SK-N-SH (cell line): Measurements from ENCODE around the gene ZCCHC7.

Experiments
- EP300 ChIP-seq, 2 experiments: IDR thresholded peaks; 2 replicates each; pipeline versions ENCODE4 v1.4.0 to v1.6.1; 2012; ENCODE audit warnings: borderline replicate concordance in 1 of 2, low read depth in 1 of 2, low read length in 1 of 2
- EZH2phosphoT487 ChIP-seq: fragments of 200-600 bp; sonication (generic); IDR thresholded peaks from 2 replicates; pipeline ENCODE4 v1.6.1; 2017; ENCODE audit warnings: low read depth, mixed run types, mild to moderate bottlenecking, antibody characterized with exemption, moderate library complexity, borderline replicate concordance
- MEF2A ChIP-seq: IDR thresholded peaks from 2 replicates; pipeline ENCODE4 v1.4.0; 2012; ENCODE audit warnings: low read depth, borderline replicate concordance
- RAD21 ChIP-seq: IDR thresholded peaks from 2 replicates; pipeline ENCODE4 v1.6.1; 2012; ENCODE audit warnings: mild to moderate bottlenecking, low read length
- RXRA ChIP-seq: IDR thresholded peaks from 2 replicates; pipeline ENCODE4 v1.4.0; 2012; ENCODE audit warnings: low read depth, mild to moderate bottlenecking, borderline replicate concordance
- TAF1 ChIP-seq: IDR thresholded peaks from 2 replicates; pipeline ENCODE4 v1.6.1; 2012; ENCODE audit warnings: low read depth, mild to moderate bottlenecking, low read length, moderate library complexity, borderline replicate concordance
- YY1 ChIP-seq: IDR thresholded peaks from 2 replicates; pipeline ENCODE4 v1.4.0; 2012; ENCODE audit warnings: low read depth, mild to moderate bottlenecking
- TF ChIP-seq, protein P1 (sequence below): IDR thresholded peaks from 2 replicates; pipeline ENCODE4 v1.4.0; 2012; ENCODE audit warnings: low read depth
- TF ChIP-seq, protein P2 (sequence below): IDR thresholded peaks from 2 replicates; pipeline ENCODE4 v1.6.1; 2012; ENCODE audit warnings: mild to moderate bottlenecking, low read depth, low read length, moderate library complexity
- TF ChIP-seq, protein P3 (sequence below): fragments of 200-600 bp; sonication (generic); IDR thresholded peaks from 2 replicates; pipeline ENCODE4 v1.6.1; 2017; ENCODE audit warnings: antibody characterized with exemption, mild to moderate bottlenecking, moderate library complexity
- TF ChIP-seq, protein P4 (sequence below): fragments of 150-350 bp; IDR thresholded peaks from 2 replicates; pipeline ENCODE4 v1.6.1; 2017; ENCODE audit warnings: antibody characterized with exemption, low read length, low read depth, borderline replicate concordance
- TF ChIP-seq, protein P5 (sequence below): IDR thresholded peaks from 2 replicates; pipeline ENCODE4 v1.4.0; 2012; ENCODE audit warnings: low read depth, borderline replicate concordance
- TF ChIP-seq, protein P6 (sequence below): fragments of 150-350 bp; IDR thresholded peaks from 2 replicates; pipeline ENCODE4 v1.6.1; 2016; ENCODE audit warnings: mild to moderate bottlenecking, low read depth, low read length

DNA sequence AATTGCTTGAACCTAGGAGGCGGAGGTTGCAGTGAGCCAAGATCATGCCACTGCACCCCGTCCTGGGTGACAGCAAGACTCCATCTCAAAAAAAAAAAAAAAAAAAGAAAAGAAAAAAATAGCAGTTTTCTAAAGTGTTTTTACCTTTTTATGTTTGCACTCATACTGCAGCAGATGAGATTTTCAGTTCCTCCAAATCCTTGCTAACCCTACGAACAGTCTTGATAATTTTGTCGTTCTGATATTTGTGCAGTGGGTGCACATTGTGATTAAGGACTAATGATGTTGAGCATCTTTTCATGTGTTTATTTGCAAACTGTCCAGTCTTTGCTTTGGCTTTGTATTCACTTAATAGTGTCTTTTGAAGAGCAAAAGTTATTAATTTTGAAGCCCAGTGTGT lies 42.9 kb downstream of the ZCCHC7 start:
- TF ChIP-seq, protein P1, sequence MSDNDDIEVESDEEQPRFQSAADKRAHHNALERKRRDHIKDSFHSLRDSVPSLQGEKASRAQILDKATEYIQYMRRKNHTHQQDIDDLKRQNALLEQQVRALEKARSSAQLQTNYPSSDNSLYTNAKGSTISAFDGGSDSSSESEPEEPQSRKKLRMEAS, result no peak
- TF ChIP-seq EP300 (IDR thresholded peaks at IDR 0.05; ENCODE audit: borderline replicate concordance in 1 of 2, low read depth in 1 of 2, low read length in 1 of 2), result no peak
- TF ChIP-seq, protein P2, sequence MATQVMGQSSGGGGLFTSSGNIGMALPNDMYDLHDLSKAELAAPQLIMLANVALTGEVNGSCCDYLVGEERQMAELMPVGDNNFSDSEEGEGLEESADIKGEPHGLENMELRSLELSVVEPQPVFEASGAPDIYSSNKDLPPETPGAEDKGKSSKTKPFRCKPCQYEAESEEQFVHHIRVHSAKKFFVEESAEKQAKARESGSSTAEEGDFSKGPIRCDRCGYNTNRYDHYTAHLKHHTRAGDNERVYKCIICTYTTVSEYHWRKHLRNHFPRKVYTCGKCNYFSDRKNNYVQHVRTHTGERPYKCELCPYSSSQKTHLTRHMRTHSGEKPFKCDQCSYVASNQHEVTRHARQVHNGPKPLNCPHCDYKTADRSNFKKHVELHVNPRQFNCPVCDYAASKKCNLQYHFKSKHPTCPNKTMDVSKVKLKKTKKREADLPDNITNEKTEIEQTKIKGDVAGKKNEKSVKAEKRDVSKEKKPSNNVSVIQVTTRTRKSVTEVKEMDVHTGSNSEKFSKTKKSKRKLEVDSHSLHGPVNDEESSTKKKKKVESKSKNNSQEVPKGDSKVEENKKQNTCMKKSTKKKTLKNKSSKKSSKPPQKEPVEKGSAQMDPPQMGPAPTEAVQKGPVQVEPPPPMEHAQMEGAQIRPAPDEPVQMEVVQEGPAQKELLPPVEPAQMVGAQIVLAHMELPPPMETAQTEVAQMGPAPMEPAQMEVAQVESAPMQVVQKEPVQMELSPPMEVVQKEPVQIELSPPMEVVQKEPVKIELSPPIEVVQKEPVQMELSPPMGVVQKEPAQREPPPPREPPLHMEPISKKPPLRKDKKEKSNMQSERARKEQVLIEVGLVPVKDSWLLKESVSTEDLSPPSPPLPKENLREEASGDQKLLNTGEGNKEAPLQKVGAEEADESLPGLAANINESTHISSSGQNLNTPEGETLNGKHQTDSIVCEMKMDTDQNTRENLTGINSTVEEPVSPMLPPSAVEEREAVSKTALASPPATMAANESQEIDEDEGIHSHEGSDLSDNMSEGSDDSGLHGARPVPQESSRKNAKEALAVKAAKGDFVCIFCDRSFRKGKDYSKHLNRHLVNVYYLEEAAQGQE, result no peak
- TF ChIP-seq, protein P3, sequence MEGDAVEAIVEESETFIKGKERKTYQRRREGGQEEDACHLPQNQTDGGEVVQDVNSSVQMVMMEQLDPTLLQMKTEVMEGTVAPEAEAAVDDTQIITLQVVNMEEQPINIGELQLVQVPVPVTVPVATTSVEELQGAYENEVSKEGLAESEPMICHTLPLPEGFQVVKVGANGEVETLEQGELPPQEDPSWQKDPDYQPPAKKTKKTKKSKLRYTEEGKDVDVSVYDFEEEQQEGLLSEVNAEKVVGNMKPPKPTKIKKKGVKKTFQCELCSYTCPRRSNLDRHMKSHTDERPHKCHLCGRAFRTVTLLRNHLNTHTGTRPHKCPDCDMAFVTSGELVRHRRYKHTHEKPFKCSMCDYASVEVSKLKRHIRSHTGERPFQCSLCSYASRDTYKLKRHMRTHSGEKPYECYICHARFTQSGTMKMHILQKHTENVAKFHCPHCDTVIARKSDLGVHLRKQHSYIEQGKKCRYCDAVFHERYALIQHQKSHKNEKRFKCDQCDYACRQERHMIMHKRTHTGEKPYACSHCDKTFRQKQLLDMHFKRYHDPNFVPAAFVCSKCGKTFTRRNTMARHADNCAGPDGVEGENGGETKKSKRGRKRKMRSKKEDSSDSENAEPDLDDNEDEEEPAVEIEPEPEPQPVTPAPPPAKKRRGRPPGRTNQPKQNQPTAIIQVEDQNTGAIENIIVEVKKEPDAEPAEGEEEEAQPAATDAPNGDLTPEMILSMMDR, result no peak
- no peak for TF ChIP-seq EZH2phosphoT487
- no peak for TF ChIP-seq YY1
- no peak for TF ChIP-seq TAF1
- TF ChIP-seq, protein P4, sequence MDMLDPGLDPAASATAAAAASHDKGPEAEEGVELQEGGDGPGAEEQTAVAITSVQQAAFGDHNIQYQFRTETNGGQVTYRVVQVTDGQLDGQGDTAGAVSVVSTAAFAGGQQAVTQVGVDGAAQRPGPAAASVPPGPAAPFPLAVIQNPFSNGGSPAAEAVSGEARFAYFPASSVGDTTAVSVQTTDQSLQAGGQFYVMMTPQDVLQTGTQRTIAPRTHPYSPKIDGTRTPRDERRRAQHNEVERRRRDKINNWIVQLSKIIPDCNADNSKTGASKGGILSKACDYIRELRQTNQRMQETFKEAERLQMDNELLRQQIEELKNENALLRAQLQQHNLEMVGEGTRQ, result no peak
- TF ChIP-seq RXRA, result no peak
- no peak for TF ChIP-seq MEF2A
- TF ChIP-seq RAD21, result no peak
- TF ChIP-seq, protein P5, sequence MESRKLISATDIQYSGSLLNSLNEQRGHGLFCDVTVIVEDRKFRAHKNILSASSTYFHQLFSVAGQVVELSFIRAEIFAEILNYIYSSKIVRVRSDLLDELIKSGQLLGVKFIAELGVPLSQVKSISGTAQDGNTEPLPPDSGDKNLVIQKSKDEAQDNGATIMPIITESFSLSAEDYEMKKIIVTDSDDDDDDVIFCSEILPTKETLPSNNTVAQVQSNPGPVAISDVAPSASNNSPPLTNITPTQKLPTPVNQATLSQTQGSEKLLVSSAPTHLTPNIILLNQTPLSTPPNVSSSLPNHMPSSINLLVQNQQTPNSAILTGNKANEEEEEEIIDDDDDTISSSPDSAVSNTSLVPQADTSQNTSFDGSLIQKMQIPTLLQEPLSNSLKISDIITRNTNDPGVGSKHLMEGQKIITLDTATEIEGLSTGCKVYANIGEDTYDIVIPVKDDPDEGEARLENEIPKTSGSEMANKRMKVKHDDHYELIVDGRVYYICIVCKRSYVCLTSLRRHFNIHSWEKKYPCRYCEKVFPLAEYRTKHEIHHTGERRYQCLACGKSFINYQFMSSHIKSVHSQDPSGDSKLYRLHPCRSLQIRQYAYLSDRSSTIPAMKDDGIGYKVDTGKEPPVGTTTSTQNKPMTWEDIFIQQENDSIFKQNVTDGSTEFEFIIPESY, result no peak
- TF ChIP-seq, protein P6, sequence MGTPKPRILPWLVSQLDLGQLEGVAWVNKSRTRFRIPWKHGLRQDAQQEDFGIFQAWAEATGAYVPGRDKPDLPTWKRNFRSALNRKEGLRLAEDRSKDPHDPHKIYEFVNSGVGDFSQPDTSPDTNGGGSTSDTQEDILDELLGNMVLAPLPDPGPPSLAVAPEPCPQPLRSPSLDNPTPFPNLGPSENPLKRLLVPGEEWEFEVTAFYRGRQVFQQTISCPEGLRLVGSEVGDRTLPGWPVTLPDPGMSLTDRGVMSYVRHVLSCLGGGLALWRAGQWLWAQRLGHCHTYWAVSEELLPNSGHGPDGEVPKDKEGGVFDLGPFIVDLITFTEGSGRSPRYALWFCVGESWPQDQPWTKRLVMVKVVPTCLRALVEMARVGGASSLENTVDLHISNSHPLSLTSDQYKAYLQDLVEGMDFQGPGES, result no peak
